COLO668 (cell line): ENCODE measurements around the gene CHAF1B.
A peak's percentile ranks its signal among the peaks of the same experiment; 100 is the strongest.
"Not testable (repeated sequence)": the region's sequence is repeated elsewhere in the genome, so short reads cannot be mapped to it uniquely, and the experiment has no call there.

Experiments
- DNase-seq: peaks from one replicate; lab custom pipeline; 2025; ENCODE audit not compliant: unreplicated experiment; lab: John Stamatoyannopoulos, UW

Gene CHAF1B

GRCh38 chr21:36388096-36388495 is 2.9 kb downstream of the CHAF1B start:
- DNase-seq, result no peak

- no peak for DNase-seq
Observed at GRCh38 chr21:36388835-36389234, 3.6 kb downstream of the CHAF1B start.

GRCh38 chr21:36391649-36392048 is 6.5 kb downstream of the CHAF1B start:
- not testable (repeated sequence) for DNase-seq

GRCh38 chr21:36395353-36396111 is 10.3 kb downstream of the CHAF1B start:
- DNase-seq, result no peak

- no peak for DNase-seq
Observed at GRCh38 chr21:36396325-36396724, 11.1 kb downstream of the CHAF1B start.

GRCh38 chr21:36396971-36397370 is 11.8 kb downstream of the CHAF1B start:
- DNase-seq, result no peak

GRCh38 chr21:36397606-36398005 is 12.4 kb downstream of the CHAF1B start:
- DNase-seq, result no peak

GRCh38 chr21:36399736-36400135 is 14.5 kb downstream of the CHAF1B start:
- DNase-seq, result not testable (repeated sequence)

- DNase-seq, result no peak
Observed at GRCh38 chr21:36400719-36401118, 15.5 kb downstream of the CHAF1B start.

GRCh38 chr21:36402339-36402738 is 17.1 kb downstream of the CHAF1B start:
- no peak for DNase-seq

GRCh38 chr21:36403713-36404112 is 18.5 kb downstream of the CHAF1B start:
- no peak for DNase-seq

- DNase-seq, result no peak
Observed at GRCh38 chr21:36408568-36408967, 23.4 kb downstream of the CHAF1B start.

GRCh38 chr21:36411301-36411700 is 26.1 kb downstream of the CHAF1B start:
- no peak for DNase-seq

- no peak for DNase-seq
Observed at GRCh38 chr21:36412916-36413315, 27.7 kb downstream of the CHAF1B start.

GRCh38 chr21:36415375-36415774 is 30.2 kb downstream of the CHAF1B start:
- DNase-seq, result peak; percentile 52

GRCh38 chr21:36419241-36419640 is 34.0 kb downstream of the CHAF1B start:
- no peak for DNase-seq

GRCh38 chr21:36419996-36420395 is 34.8 kb downstream of the CHAF1B start:
- peak; percentile 77 for DNase-seq

- DNase-seq, result no peak
Observed at GRCh38 chr21:36420571-36421339, 35.6 kb downstream of the CHAF1B start.

GRCh38 chr21:36422279-36423098 is 37.3 kb downstream of the CHAF1B start:
- DNase-seq, result peak; percentile 71

GRCh38 chr21:36423771-36424433 is 38.7 kb downstream of the CHAF1B start:
- no peak for DNase-seq

- DNase-seq, result no peak
Observed at GRCh38 chr21:36424592-36424991, 39.4 kb downstream of the CHAF1B start.
